Subcutaneous adipose tissue (tissue), 4 donors: ENCODE measurements around the gene ARL10. TPM values are rescaled to one million over a fixed set of nuclear protein-coding genes. Genes with fewer than 3 reads are reported as not detected.

Experiments used
- CTCF ChIP-seq: fragments of 450-650 bp; IDR thresholded peaks from one replicate; pipeline ENCODE4 v1.5.1; 2016; ENCODE audit warnings: low read depth, mild to moderate bottlenecking, control low read depth, antibody characterized with exemption, moderate library complexity
- total RNA-seq, 4 donors: library from RNA; depleted of rRNA; stranded (reverse); fragments of >200 nt; gene quantifications; one replicate each; pipeline ENCODE4 v1.1.0, GENCODE V29; 2016

ARL10 gene
- total RNA-seq, 4 donors from 2014 or later, result 4.4 to 12.6 (median 5.7) TPM

- no peak for TF ChIP-seq CTCF
These were observed 26.0 kb upstream of the ARL10 start for GRCh38 chr5:176339304-176339703.

- no peak for TF ChIP-seq CTCF
These were observed 23.7 kb upstream of the ARL10 start for GRCh38 chr5:176341325-176342157.

- no peak for TF ChIP-seq CTCF
These were observed 23.2 kb upstream of the ARL10 start for GRCh38 chr5:176342158-176342483.

- no peak for TF ChIP-seq CTCF
These were observed 22.4 kb upstream of the ARL10 start for GRCh38 chr5:176342766-176343458.

- TF ChIP-seq CTCF, result no peak
These were observed 14.9 kb upstream of the ARL10 start for GRCh38 chr5:176350416-176350815.

GRCh38 chr5:176352116-176352878 lies 13.0 kb upstream of the ARL10 start:
- no peak for TF ChIP-seq CTCF

GRCh38 chr5:176353533-176353932 lies 11.8 kb upstream of the ARL10 start:
- no peak for TF ChIP-seq CTCF
